ENCODE measurements around the gene MCUR1.

MCUR1 gene

GRCh38 chr6:13759025-13759424, 55.3 kb downstream of the MCUR1 start:
- WGBS (ENCODE audit: extremely low coverage, insufficient coverage, insufficient read length), result no CpG with 5 or more reads among the region's 6 CpGs
- Histone ChIP-seq H3K14ac (ENCODE audit: low read length) (no peak overlapping the region), H3K9ac (ENCODE audit: low read length) (no peak overlapping the region), H3K27ac (ENCODE audit: low read depth, low read length) (no peak overlapping the region), H2AFZ (ENCODE audit: insufficient read depth, low read length, poor library complexity) (no peak overlapping the region), H3K18ac (ENCODE audit: low read length) (no peak overlapping the region), H2BK5ac (ENCODE audit: low read depth, low read length, poor library complexity) (no peak overlapping the region), H3K9me3 (ENCODE audit: insufficient read depth, low read depth, low read length) (no peaks in the 10 kb centered on the region), H4K91ac (ENCODE audit: low read depth, low read length) (no peak overlapping the region), H4K8ac (ENCODE audit: low read depth, low read length) (no peak overlapping the region), H2BK12ac (ENCODE audit: low read length) (no peak overlapping the region), H2BK120ac (ENCODE audit: insufficient read depth, low read length, poor library complexity) (no peak overlapping the region), H4K12ac (ENCODE audit: low read depth, low read length) (no peak overlapping the region), H3K79me1 (ENCODE audit: low read length) (no peaks in the 10 kb centered on the region), H3K4me3 (ENCODE audit: low read depth, low read length) (no peak overlapping the region), H3K27me3 (ENCODE audit: insufficient read depth, low read length) (no peaks in the 10 kb centered on the region), H3K4me1 (ENCODE audit: control insufficient read depth in 1 of 2, insufficient read depth in 2 of 2, low read length in 2 of 2) (no peaks in the 10 kb centered on the region), H3K79me2 (ENCODE audit: control insufficient read depth, insufficient read depth, low read length, poor library complexity) (no peaks in the 10 kb centered on the region), H3K23ac (ENCODE audit: low read length) (no peak overlapping the region), H3K4me2 (ENCODE audit: low read length) (no peak overlapping the region), H3K36me3 (ENCODE audit: control insufficient read depth in 1 of 2, insufficient read depth in 2 of 2, low read length in 2 of 2) (no peaks in the 10 kb centered on the region), H3K4ac (ENCODE audit: low read depth, low read length) (no peak overlapping the region), H2AK5ac (ENCODE audit: low read length) (no peak overlapping the region)
- DNase-seq, result no peak

GRCh38 chr6:13754644-13755043, 59.7 kb downstream of the MCUR1 start:
- Histone ChIP-seq H3K18ac (ENCODE audit: low read length) (no peak overlapping the region), H3K27me3 (ENCODE audit: insufficient read depth, low read length) (no peaks in the 10 kb centered on the region), H3K4me1 (ENCODE audit: control insufficient read depth in 1 of 2, insufficient read depth in 2 of 2, low read length in 2 of 2) (no peaks in the 10 kb centered on the region), H4K8ac (ENCODE audit: low read depth, low read length) (no peak overlapping the region), H3K27ac (ENCODE audit: low read depth, low read length) (no peak overlapping the region), H3K4me2 (ENCODE audit: low read length) (no peak overlapping the region), H3K4ac (ENCODE audit: low read depth, low read length) (no peak overlapping the region), H2BK5ac (ENCODE audit: low read depth, low read length, poor library complexity) (no peak overlapping the region), H2BK120ac (ENCODE audit: insufficient read depth, low read length, poor library complexity) (no peak overlapping the region), H4K91ac (ENCODE audit: low read depth, low read length) (no peak overlapping the region), H3K9me3 (ENCODE audit: insufficient read depth, low read depth, low read length) (no peaks in the 10 kb centered on the region), H2AFZ (ENCODE audit: insufficient read depth, low read length, poor library complexity) (no peak overlapping the region), H3K79me1 (ENCODE audit: low read length) (no peaks in the 10 kb centered on the region), H3K36me3 (ENCODE audit: control insufficient read depth in 1 of 2, insufficient read depth in 2 of 2, low read length in 2 of 2) (no peaks in the 10 kb centered on the region), H4K12ac (ENCODE audit: low read depth, low read length) (no peak overlapping the region), H3K79me2 (ENCODE audit: control insufficient read depth, insufficient read depth, low read length, poor library complexity) (no peaks in the 10 kb centered on the region), H3K4me3 (ENCODE audit: low read depth, low read length) (no peak overlapping the region), H3K23ac (ENCODE audit: low read length) (no peak overlapping the region), H3K9ac (ENCODE audit: low read length) (no peak overlapping the region), H3K14ac (ENCODE audit: low read length) (no peak overlapping the region), H2BK12ac (ENCODE audit: low read length) (no peak overlapping the region), H2AK5ac (ENCODE audit: low read length) (no peak overlapping the region)
- WGBS (ENCODE audit: extremely low coverage, insufficient coverage, insufficient read length), result no CpG with 5 or more reads among the region's 2 CpGs
- DNase-seq, result no peak

GRCh38 chr6:13743736-13744127, 70.6 kb downstream of the MCUR1 start:
- Histone ChIP-seq H4K12ac (ENCODE audit: low read depth, low read length) (no peak overlapping the region), H4K8ac (ENCODE audit: low read depth, low read length) (no peak overlapping the region), H2BK12ac (ENCODE audit: low read length) (no peak overlapping the region), H3K9ac (ENCODE audit: low read length) (no peak overlapping the region), H3K9me3 (ENCODE audit: insufficient read depth, low read depth, low read length) (no peaks in the 10 kb centered on the region), H3K18ac (ENCODE audit: low read length) (no peak overlapping the region), H3K27me3 (ENCODE audit: insufficient read depth, low read length) (no peaks in the 10 kb centered on the region), H3K4ac (ENCODE audit: low read depth, low read length) (no peak overlapping the region), H3K14ac (ENCODE audit: low read length) (no peak overlapping the region), H3K79me2 (ENCODE audit: control insufficient read depth, insufficient read depth, low read length, poor library complexity) (no peaks in the 10 kb centered on the region), H3K4me1 (ENCODE audit: control insufficient read depth in 1 of 2, insufficient read depth in 2 of 2, low read length in 2 of 2) (no peaks in the 10 kb centered on the region), H3K4me3 (ENCODE audit: low read depth, low read length) (no peak overlapping the region), H2AK5ac (ENCODE audit: low read length) (no peak overlapping the region), H3K36me3 (ENCODE audit: control insufficient read depth in 1 of 2, insufficient read depth in 2 of 2, low read length in 2 of 2) (no peaks in the 10 kb centered on the region), H3K4me2 (ENCODE audit: low read length) (no peak overlapping the region), H3K79me1 (ENCODE audit: low read length) (no peaks in the 10 kb centered on the region), H2BK120ac (ENCODE audit: insufficient read depth, low read length, poor library complexity) (no peak overlapping the region), H3K27ac (ENCODE audit: low read depth, low read length) (no peak overlapping the region), H4K91ac (ENCODE audit: low read depth, low read length) (no peak overlapping the region), H2AFZ (ENCODE audit: insufficient read depth, low read length, poor library complexity) (no peak overlapping the region), H2BK5ac (ENCODE audit: low read depth, low read length, poor library complexity) (no peak overlapping the region), H3K23ac (ENCODE audit: low read length) (no peak overlapping the region)
- no CpG with 5 or more reads among the region's 7 CpGs for WGBS (ENCODE audit: extremely low coverage, insufficient coverage, insufficient read length)
- no peak for DNase-seq

- Histone ChIP-seq H2AFZ (ENCODE audit: insufficient read depth, low read length, poor library complexity) (no peak overlapping the region), H3K14ac (ENCODE audit: low read length) (no peak overlapping the region), H3K18ac (ENCODE audit: low read length) (no peak overlapping the region), H3K27ac (ENCODE audit: low read depth, low read length) (no peak overlapping the region), H2BK5ac (ENCODE audit: low read depth, low read length, poor library complexity) (no peak overlapping the region), H2AK5ac (ENCODE audit: low read length) (no peak overlapping the region), H2BK12ac (ENCODE audit: low read length) (no peak overlapping the region), H3K4me3 (ENCODE audit: low read depth, low read length) (no peak overlapping the region), H4K91ac (ENCODE audit: low read depth, low read length) (no peak overlapping the region), H3K4ac (ENCODE audit: low read depth, low read length) (no peak overlapping the region), H3K27me3 (ENCODE audit: insufficient read depth, low read length) (no peaks in the 10 kb centered on the region), H3K79me2 (ENCODE audit: control insufficient read depth, insufficient read depth, low read length, poor library complexity) (no peaks in the 10 kb centered on the region), H3K4me1 (ENCODE audit: control insufficient read depth in 1 of 2, insufficient read depth in 2 of 2, low read length in 2 of 2) (no peaks in the 10 kb centered on the region), H3K9me3 (ENCODE audit: insufficient read depth, low read depth, low read length) (no peaks in the 10 kb centered on the region), H3K4me2 (ENCODE audit: low read length) (no peak overlapping the region), H4K8ac (ENCODE audit: low read depth, low read length) (no peak overlapping the region), H3K9ac (ENCODE audit: low read length) (no peak overlapping the region), H3K79me1 (ENCODE audit: low read length) (no peaks in the 10 kb centered on the region), H3K23ac (ENCODE audit: low read length) (no peak overlapping the region), H2BK120ac (ENCODE audit: insufficient read depth, low read length, poor library complexity) (no peak overlapping the region), H4K12ac (ENCODE audit: low read depth, low read length) (no peak overlapping the region), H3K36me3 (ENCODE audit: control insufficient read depth in 1 of 2, insufficient read depth in 2 of 2, low read length in 2 of 2) (no peaks in the 10 kb centered on the region)
- no peak for DNase-seq
- WGBS (ENCODE audit: extremely low coverage, insufficient coverage, insufficient read length), result no CpG with 5 or more reads among the region's 56 CpGs
These were observed 71.2 kb downstream of the MCUR1 start for GRCh38 chr6:13742961-13743735.

Data from trophoblast cell (in vitro differentiated cells and primary cell).